B cell (primary cell): ENCODE results near the gene PDLIM5. TPM values are rescaled to one million over a fixed set of nuclear protein-coding genes. Genes with fewer than 3 reads are reported as not detected.

Experiments used
- ATAC-seq: fragments of 200-7000 bp; cut with Tn5 transposase; one replicate; pipeline ENCODE4 v1.10.0; 2021; ENCODE audit warnings: low read depth, mild to moderate bottlenecking, moderate number of reproducible peaks, moderate library complexity
- CTCF ChIA-PET: fragments of 350-600 bp; sonication (Branson Sonifier 250); formaldehyde crosslinking; loops from one replicate; lab custom pipeline; 2021; ENCODE audit warnings: antibody characterized with exemption, inconsistent platforms; lab: Charles Lee
- POLR2A ChIA-PET: fragments of 350-600 bp; sonication (Branson Sonifier 250); formaldehyde crosslinking; loops from one replicate; lab custom pipeline; 2021; ENCODE audit warnings: antibody characterized with exemption; lab: Charles Lee
- DNase-seq: peaks from one replicate; pipeline ENCODE4 v3.0.0; 2013
- H2AFZ ChIP-seq: 2 replicates; pipeline ENCODE4 v1.6.1; 2012; ENCODE audit warnings: mild to moderate bottlenecking, low read depth, low read length; ENCODE audit not compliant: insufficient read depth, poor library complexity, severe bottlenecking
- H3K27ac ChIP-seq, 2 donors: 1 replicate in 1 of 2; 2 replicates in 1 of 2; pipeline ENCODE4 v1.5.1; 2012 to 2013; ENCODE audit warnings: low read length in 2 of 2, mild to moderate bottlenecking in 2 of 2, moderate library complexity in 1 of 2
- H3K27me3 ChIP-seq, 4 experiments: fragments of 200-600 bp in 1 of 4; sonication (generic) in 1 of 4; replicated peaks in 1 of 4; 1 replicate in 2 of 4; 2 replicates in 2 of 4; pipeline versions ENCODE4 v1.6.1 to v1.7.0; 2013 to 2016; ENCODE audit warnings: low read length in 3 of 4, mild to moderate bottlenecking in 2 of 4, mixed read lengths in 1 of 4, moderate library complexity in 1 of 4; ENCODE audit not compliant: insufficient read depth in 4 of 4, control insufficient read depth in 3 of 4; ENCODE audit errors: control extremely low read depth in 1 of 4
- H3K36me3 ChIP-seq, 2 experiments: replicated peaks in 1 of 2; 1 replicate in 1 of 2; 2 replicates in 1 of 2; pipeline versions ENCODE4 v1.6.1 to v1.7.1; 2013; ENCODE audit warnings: low read length in 1 of 2; ENCODE audit not compliant: insufficient read depth in 2 of 2, control insufficient read depth in 1 of 2; ENCODE audit errors: control extremely low read depth in 1 of 2, extremely low read depth in 1 of 2
- H3K4me1 ChIP-seq, 2 donors: fragments of 200-600 bp in 1 of 2; sonication (generic) in 1 of 2; 1 replicate in 1 of 2; 2 replicates in 1 of 2; pipeline versions ENCODE4 v1.5.1 to v1.6.1; 2013 to 2017; ENCODE audit warnings: low read length in 2 of 2; ENCODE audit not compliant: control insufficient read depth in 2 of 2, insufficient read depth in 2 of 2
- H3K4me2 ChIP-seq: replicated peaks from 2 replicates; pipeline ENCODE3; 2012; ENCODE audit warnings: mild to moderate bottlenecking, low read depth, low read length; ENCODE audit not compliant: poor library complexity, severe bottlenecking
- H3K4me3 ChIP-seq, 5 experiments: fragments of 200-600 bp in 1 of 5; sonication (generic) in 1 of 5; 1 replicate in 3 of 5; 2 replicates in 2 of 5; pipeline versions ENCODE4 v1.5.1 to v1.7.0; 2011 to 2016; ENCODE audit warnings: low read length in 4 of 5, mild to moderate bottlenecking in 4 of 5, low read depth in 2 of 5, control low read depth in 1 of 5, moderate library complexity in 1 of 5; ENCODE audit not compliant: insufficient read depth in 1 of 5; ENCODE audit errors: control extremely low read depth in 1 of 5, extremely low read depth in 1 of 5
- H3K79me2 ChIP-seq: fragments of 200-600 bp; sonication (generic); one replicate; pipeline ENCODE4 v1.6.0; 2016; ENCODE audit warnings: low read length; ENCODE audit not compliant: control insufficient read depth, insufficient read depth
- H3K9ac ChIP-seq: fragments of 200-600 bp; sonication (generic); 2 replicates; pipeline ENCODE4 v1.6.1; 2017; ENCODE audit warnings: mild to moderate bottlenecking, low read length, moderate library complexity
- H3K9me3 ChIP-seq, 3 donors: one replicate each; pipeline versions ENCODE4 v1.6.1 to v1.7.1; 2013; ENCODE audit warnings: low read length in 2 of 3; ENCODE audit not compliant: control insufficient read depth in 2 of 3, insufficient read depth in 1 of 3; ENCODE audit errors: control extremely low read depth in 1 of 3
- H4K20me1 ChIP-seq: 2 replicates; pipeline ENCODE4 v1.6.0; 2012; ENCODE audit warnings: mild to moderate bottlenecking, low read length; ENCODE audit not compliant: insufficient read depth, control insufficient read depth, poor library complexity, severe bottlenecking
- H3K27ac Mint-ChIP-seq: one replicate; pipeline ENCODE4 v1.8.0; 2021; ENCODE audit warnings: mixed read lengths
- H3K27me3 Mint-ChIP-seq: one replicate; pipeline ENCODE4 v1.8.0; 2021; ENCODE audit warnings: mixed read lengths
- H3K4me1 Mint-ChIP-seq: one replicate; pipeline ENCODE4 v1.8.0; 2021; ENCODE audit warnings: mixed read lengths
- H3K4me3 Mint-ChIP-seq: one replicate; pipeline ENCODE4 v1.8.0; 2021; ENCODE audit warnings: mixed read lengths
- H3K9me3 Mint-ChIP-seq: one replicate; pipeline ENCODE4 v1.8.0; 2022; ENCODE audit warnings: mixed read lengths; ENCODE audit not compliant: insufficient read depth
- EZH2 ChIP-seq: IDR thresholded peaks from 2 replicates; pipeline ENCODE4 v1.6.1; 2012; ENCODE audit warnings: borderline replicate concordance, low read depth, mild to moderate bottlenecking, moderate library complexity, low read length; ENCODE audit not compliant: insufficient read depth, poor library complexity, severe bottlenecking
- WGBS: methylation state at CpG from one replicate; pipeline ENCODE4 v1.1.5; 2013; ENCODE audit warnings: missing lambda C conversion rate; ENCODE audit not compliant: insufficient coverage; 5-methylcytosine and 5-hydroxymethylcytosine counted together
- intact Hi-C: fragments of 100-400 bp; cut with micrococcal nuclease; formaldehyde crosslinking; loops from one replicate; pipeline ENCODE4 v1.10.0; 2022
- polyA plus RNA-seq: library from polyadenylated mRNA; depleted of rRNA; stranded (reverse); fragments of >200 nt; gene quantifications from 2 replicates; pipeline ENCODE4 v1.2.3, GENCODE V29; 2012
- total RNA-seq, 2 donors: library from RNA; stranded (reverse); fragments of 120-200 nt in 1 of 2; gene quantifications; 1 replicate in 1 of 2; 2 replicates in 1 of 2; pipeline versions ENCODE4 v1.2.3 to v1.2.4, GENCODE V29; 2013 to 2022
- TF ChIP-seq, protein P1 (sequence below): fragments of 200-600 bp; IDR thresholded peaks from one replicate; pipeline ENCODE4 v1.8.0; 2022; ENCODE audit warnings: antibody characterized with exemption, mild to moderate bottlenecking

The PDLIM5 gene
- total and polyA plus RNA-seq, 2 donors (not counting 1 experiment from before 2014, with no cell fraction given) = 24.0 to 30.2 TPM

DNA sequence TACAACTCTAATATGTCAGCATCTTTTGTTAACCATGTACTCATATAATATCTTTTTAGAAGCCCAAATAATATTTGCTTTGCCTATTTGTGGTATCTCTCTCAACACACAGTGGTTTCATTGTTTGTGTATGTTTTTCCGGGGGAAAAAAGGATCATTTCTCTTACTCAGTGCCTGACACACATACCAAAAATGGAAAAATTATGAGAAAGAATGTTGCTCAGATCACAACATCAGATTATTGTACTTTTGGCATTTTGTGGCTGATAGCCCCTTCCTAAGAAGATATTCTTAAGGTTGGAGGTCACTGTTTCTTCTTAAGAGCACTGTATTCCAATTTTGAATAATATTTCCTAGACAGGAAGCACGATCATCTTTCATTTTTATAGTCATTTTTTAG, 93.6 kb downstream of the PDLIM5 start:
- no peaks in the 10 kb centered on the region for H3K9me3 Mint-ChIP-seq
- CTCF ChIA-PET = no interaction called here
- Histone ChIP-seq H3K4me3 (no peak overlapping the region), H3K79me2 (no peaks in the 10 kb centered on the region), H3K4me2 (no peak overlapping the region), H2AFZ (no peak overlapping the region), H4K20me1 (no peaks in the 10 kb centered on the region), H3K9ac (no peak overlapping the region), H3K27ac (no peak overlapping the region), H3K4me1 (no peaks in the 10 kb centered on the region), H3K9me3 (no peaks in the 10 kb centered on the region), H3K36me3 (no peaks in the 10 kb centered on the region), H3K27me3 (no peaks in the 10 kb centered on the region)
- intact Hi-C loops = no loop called here
- ATAC-seq (no peak), DNase-seq (no peak)
- H3K4me3 Mint-ChIP-seq = no peak overlapping the region
- H3K27me3 Mint-ChIP-seq = no peaks in the 10 kb centered on the region
- no CpG with 5 or more reads among the region's 2 CpGs for WGBS
- peaks cover 5% of the 10 kb centered on the region for H3K4me1 Mint-ChIP-seq
- no peak for TF ChIP-seq EZH2
- TF ChIP-seq, protein P1, sequence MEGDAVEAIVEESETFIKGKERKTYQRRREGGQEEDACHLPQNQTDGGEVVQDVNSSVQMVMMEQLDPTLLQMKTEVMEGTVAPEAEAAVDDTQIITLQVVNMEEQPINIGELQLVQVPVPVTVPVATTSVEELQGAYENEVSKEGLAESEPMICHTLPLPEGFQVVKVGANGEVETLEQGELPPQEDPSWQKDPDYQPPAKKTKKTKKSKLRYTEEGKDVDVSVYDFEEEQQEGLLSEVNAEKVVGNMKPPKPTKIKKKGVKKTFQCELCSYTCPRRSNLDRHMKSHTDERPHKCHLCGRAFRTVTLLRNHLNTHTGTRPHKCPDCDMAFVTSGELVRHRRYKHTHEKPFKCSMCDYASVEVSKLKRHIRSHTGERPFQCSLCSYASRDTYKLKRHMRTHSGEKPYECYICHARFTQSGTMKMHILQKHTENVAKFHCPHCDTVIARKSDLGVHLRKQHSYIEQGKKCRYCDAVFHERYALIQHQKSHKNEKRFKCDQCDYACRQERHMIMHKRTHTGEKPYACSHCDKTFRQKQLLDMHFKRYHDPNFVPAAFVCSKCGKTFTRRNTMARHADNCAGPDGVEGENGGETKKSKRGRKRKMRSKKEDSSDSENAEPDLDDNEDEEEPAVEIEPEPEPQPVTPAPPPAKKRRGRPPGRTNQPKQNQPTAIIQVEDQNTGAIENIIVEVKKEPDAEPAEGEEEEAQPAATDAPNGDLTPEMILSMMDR = no peak
- POLR2A ChIA-PET = no interaction called here
- H3K27ac Mint-ChIP-seq = no peak overlapping the region

DNA sequence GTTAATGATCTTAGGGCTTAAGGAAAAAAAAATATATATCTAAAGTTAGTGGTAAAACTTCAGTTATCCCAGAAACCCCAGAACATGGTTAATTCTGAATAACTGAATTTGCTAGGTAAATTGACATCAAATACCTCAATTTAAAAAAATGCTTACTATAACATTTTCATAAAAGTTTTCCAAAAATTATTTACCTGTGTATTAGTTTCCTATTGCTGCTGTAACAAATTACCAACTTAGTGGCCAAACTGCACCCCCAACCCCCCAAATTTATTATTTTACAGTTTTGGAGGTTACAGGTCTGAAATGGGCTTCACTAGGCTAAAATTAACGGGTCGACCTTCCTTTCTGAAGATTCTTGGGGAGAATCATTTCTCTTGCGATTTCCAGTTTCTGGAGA, 95.2 kb downstream of the PDLIM5 start:
- H3K9me3 ChIP-seq = no peaks in the 10 kb centered on the region
- Mint-ChIP-seq H3K9me3 (no peaks in the 10 kb centered on the region), H3K27me3 (no peaks in the 10 kb centered on the region), H3K27ac (no peak overlapping the region), H3K4me3 (no peak overlapping the region), H3K4me1 (no peaks in the 10 kb centered on the region)
- intact Hi-C loops = no loop called here
- ChIA-PET CTCF (interaction anchor here (0.6 kb wide), 1 partner anchor 43 kb away, joined by 3 read pairs; no protein-coding TSS in a partner anchor), POLR2A (no interaction called here)
- ATAC-seq (no peak), DNase-seq (no peak)
- H3K27ac ChIP-seq = no peak overlapping the region
- H3K9ac ChIP-seq = no peak overlapping the region
- 100% methylated on average over 3 of the region's 3 CpGs for WGBS
- TF ChIP-seq, protein P1 = no peak
- no peaks in the 10 kb centered on the region for H3K27me3 ChIP-seq
- H3K36me3 ChIP-seq = no peaks in the 10 kb centered on the region
- no peak overlapping the region for H2AFZ ChIP-seq
- no peaks in the 10 kb centered on the region for H4K20me1 ChIP-seq
- no peaks in the 10 kb centered on the region for H3K79me2 ChIP-seq
- H3K4me2 ChIP-seq = no peak overlapping the region
- H3K4me3 ChIP-seq = no peak overlapping the region
- H3K4me1 ChIP-seq = no peaks in the 10 kb centered on the region
